ENCODE results near the gene MEIOC.
A peak's percentile ranks its signal among the peaks of the same experiment; 100 is the strongest.
"Not testable (repeated sequence)": the region's sequence is repeated elsewhere in the genome, so short reads cannot be mapped to it uniquely, and the experiment has no call there.

MEIOC gene

GRCh38 chr17:44666006-44666405 lies 9.7 kb downstream of the MEIOC start:
- no peak overlapping the region for H3K4me3 ChIP-seq (ENCODE audit: low read length)

GRCh38 chr17:44672479-44673093 lies 16.3 kb downstream of the MEIOC start:
- no peak for TF ChIP-seq ZNF274 (IDR thresholded peaks at IDR 0.05; ENCODE audit: low read depth, low read length)
- H3K4me3 ChIP-seq (ENCODE audit: low read length): no peak overlapping the region

More at GRCh38 chr17:44666006-44666405, 9.7 kb downstream of the MEIOC start:
- TF ChIP-seq ZNF274 (IDR thresholded peaks at IDR 0.05; ENCODE audit: low read depth, low read length): no peak

- TF ChIP-seq ZNF274 (IDR thresholded peaks at IDR 0.05; ENCODE audit: low read depth, low read length): no peak
- H3K4me3 ChIP-seq (ENCODE audit: low read length): no peak overlapping the region
These were observed 17.6 kb downstream of the MEIOC start for GRCh38 chr17:44673893-44674292.

DNA sequence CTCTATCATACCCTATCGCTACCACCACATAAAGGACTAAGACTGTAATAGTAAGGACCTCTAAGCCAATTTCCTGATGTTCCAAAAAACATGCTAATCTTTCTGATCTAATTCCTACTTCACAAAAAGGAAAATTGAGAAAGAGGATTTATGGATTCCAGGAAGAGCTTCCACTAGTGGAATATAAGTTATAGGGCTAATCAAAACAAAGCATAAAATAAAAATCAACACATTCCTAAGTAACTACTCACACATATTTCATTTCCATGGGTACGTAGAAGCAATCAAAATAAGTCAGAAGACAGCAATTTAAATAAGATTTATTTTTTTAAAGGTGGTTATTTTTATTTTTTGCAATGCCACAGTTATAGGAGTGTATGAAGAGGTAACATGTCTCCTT lies 20.9 kb downstream of the MEIOC start:
- no peak overlapping the region for H3K4me3 ChIP-seq (ENCODE audit: low read length)
- no peak for TF ChIP-seq ZNF274 (IDR thresholded peaks at IDR 0.05; ENCODE audit: low read depth, low read length)

GRCh38 chr17:44683303-44683702 lies 27.0 kb downstream of the MEIOC start:
- H3K4me3 ChIP-seq (ENCODE audit: low read length): not testable (repeated sequence)

DNA sequence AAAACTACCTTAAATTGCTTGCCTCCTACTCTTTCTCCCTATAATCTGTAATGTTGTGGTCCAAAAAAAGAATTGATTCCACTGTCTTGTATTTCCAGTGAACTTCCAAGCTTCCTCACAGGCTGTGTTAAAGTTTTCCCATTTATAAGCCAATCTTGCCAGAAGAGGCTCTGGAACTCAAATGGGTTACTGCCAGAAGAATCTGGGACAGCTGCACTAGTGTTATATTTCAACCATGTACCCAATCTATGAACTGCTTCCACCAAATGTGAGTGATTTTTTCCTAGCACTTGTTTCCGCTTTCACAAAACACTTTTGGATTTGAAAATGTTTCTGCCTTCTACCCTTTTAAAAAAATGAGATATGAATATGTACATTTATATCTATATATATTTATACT lies 31.5 kb downstream of the MEIOC start:
- TF ChIP-seq ZNF274 (IDR thresholded peaks at IDR 0.05; ENCODE audit: low read depth, low read length): no peak
- no peak overlapping the region for H3K4me3 ChIP-seq (ENCODE audit: low read length)

DNA sequence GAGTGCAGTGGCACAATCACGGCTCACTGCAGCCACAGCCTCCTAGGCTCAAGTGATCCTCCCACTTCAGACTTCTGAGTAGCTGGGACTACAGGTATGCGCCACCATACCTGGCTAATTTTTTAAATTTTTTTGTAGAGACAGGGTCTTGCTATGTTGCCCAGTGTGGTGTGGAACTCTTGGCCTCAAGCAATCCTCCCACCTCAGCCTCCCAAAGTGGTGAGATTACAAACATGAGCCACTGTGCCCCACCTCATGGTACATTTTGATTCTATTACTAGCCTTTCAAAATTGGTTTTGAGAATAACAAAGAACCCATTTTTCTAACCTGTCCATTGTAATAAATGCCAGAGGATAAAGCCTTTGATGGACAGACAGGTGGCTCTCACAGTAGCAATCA lies 31.9 kb downstream of the MEIOC start:
- TF ChIP-seq ZNF274 (IDR thresholded peaks at IDR 0.05; ENCODE audit: low read depth, low read length): no peak
- peak overlapping the region; percentile 86; the same call in 1 of the 2 replicates for H3K4me3 ChIP-seq (ENCODE audit: low read length)

- H3K4me3 ChIP-seq (ENCODE audit: low read length): peak overlapping the region; percentile 86
- no peak for TF ChIP-seq ZNF274 (IDR thresholded peaks at IDR 0.05; ENCODE audit: low read depth, low read length)
These were observed 32.6 kb downstream of the MEIOC start for GRCh38 chr17:44688675-44689476.

DNA sequence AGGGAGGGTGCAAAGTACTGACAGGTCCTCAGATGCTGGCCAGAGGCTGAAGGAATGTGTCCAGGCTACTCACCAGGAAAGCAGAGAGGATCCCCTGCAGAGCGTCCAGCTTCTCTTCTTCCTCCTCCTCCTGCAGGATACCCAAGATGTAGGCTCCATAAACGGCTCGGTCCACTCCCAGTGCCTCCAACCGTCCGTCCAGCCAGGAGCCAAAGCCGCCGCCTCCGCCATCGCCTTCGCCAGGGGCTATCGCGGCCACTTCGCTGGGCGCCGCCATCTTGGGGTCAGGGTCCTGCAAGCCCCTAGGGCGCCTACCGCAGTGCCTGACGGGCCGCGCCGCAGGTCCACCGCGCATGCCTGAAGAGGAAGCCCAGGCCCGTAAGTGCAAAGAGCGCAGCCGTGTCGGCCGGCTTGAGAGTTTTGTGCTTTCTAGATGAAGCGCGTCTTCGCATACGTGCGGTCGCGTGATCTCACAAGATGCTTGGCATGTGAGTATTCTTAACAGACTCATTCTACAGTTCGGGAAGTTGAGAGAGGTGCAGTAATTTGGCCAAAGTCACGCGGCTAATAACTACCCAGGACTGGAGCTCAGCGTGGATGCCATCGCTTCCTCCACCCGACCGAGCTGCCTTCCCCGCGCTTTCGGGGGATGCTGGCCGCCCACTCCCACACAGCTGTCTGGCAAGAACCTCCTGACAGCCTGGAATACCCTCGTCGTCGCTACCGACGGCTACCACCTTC lies 33.4 kb downstream of the MEIOC start, which contains the start of gene CCDC43:
CCDC43 (minus strand) TSS at position 300 of the 741 bp plus-strand sequence; CDS start at position 277, 23 bp downstream.
- TF ChIP-seq ZNF274 (IDR thresholded peaks at IDR 0.05; ENCODE audit: low read depth, low read length): no peak

GRCh38 chr17:44690746-44691306 lies 34.6 kb downstream of the MEIOC start:
- H3K4me3 ChIP-seq (ENCODE audit: low read length): not testable (repeated sequence)

More for the DNA sequence above, 33.4 kb downstream of the MEIOC start, which contains the start of gene CCDC43:
- peak within 1 kb of the TSS; percentile 86 for H3K4me3 ChIP-seq (ENCODE audit: low read length)

DNA sequence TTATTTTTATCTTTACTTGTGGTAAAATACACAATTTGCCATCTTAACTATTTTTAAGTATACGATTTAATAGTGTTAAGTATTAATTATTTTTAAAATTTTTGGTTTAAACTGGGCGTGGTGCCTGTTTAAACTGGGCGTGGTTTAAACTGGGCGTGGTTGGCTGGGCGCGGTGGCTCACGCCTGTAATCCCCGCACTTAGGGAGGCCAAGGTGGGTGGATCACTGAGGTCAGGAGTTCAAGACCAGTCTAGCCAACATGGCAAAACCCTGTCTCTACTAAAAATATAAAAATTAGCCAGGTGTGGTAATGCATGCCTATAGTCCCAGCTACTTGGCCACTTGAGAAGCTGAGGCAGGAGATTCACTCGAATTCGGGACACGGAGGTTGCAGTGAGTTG lies 37.3 kb downstream of the MEIOC start:
- H3K4me3 ChIP-seq (ENCODE audit: low read length): no peak overlapping the region
- no peak for TF ChIP-seq ZNF274 (IDR thresholded peaks at IDR 0.05; ENCODE audit: low read depth, low read length)

DNA sequence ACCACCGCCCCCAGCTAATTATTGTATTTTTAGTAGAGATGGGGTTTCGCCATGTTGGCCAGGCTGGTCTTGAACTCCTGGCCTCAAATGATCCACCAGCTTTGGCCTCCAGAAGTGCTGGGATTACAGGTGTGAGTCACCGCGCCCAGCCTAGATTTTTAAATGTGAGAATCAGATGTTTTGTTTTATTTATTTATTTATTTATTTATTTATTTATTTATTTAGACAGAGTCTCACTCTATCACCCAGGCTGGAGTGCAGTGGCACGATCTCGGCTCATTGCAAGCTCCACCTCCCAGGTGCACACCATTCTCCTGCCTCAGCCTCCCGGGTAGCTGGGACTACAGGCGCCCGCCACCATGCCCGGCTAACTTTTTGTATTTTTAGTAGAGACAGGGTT lies 44.0 kb downstream of the MEIOC start:
- not testable (repeated sequence) for H3K4me3 ChIP-seq (ENCODE audit: low read length)

GRCh38 chr17:44707755-44708400 lies 51.6 kb downstream of the MEIOC start:
- H3K4me3 ChIP-seq (ENCODE audit: low read length): peak overlapping the region; percentile 92
- TF ChIP-seq ZNF274 (IDR thresholded peaks at IDR 0.05; ENCODE audit: low read depth, low read length): no peak
